MG63 (cell line): ENCODE data around the gene FMN1. TPM values are rescaled to one million over a fixed set of nuclear protein-coding genes. Genes with fewer than 3 reads are reported as not detected.
"Not testable (repeated sequence)": the region's sequence is repeated elsewhere in the genome, so short reads cannot be mapped to it uniquely, and the experiment has no call there.

Source experiments
- DNase-seq: peaks from one replicate; pipeline ENCODE4 v3.0.0-alpha.2; 2020
- H3K27me3 ChIP-seq: fragments of 250-450 bp; sonication (Bioruptor Pico); 2 replicates; pipeline ENCODE4 v1.5.1; 2020; ENCODE audit warnings: mild to moderate bottlenecking, moderate library complexity
- H3K36me3 ChIP-seq: fragments of 250-450 bp; sonication (Bioruptor Pico); 2 replicates; pipeline ENCODE4 v1.5.1; 2020; ENCODE audit warnings: mild to moderate bottlenecking, moderate library complexity
- H3K4me3 ChIP-seq: fragments of 250-450 bp; sonication (Bioruptor Pico); 2 replicates; pipeline ENCODE4 v1.5.1; 2020; ENCODE audit warnings: mild to moderate bottlenecking, moderate library complexity
- H3K9me3 ChIP-seq: fragments of 250-450 bp; sonication (Bioruptor Pico); 2 replicates; pipeline ENCODE4 v1.5.1; 2020; ENCODE audit warnings: mild to moderate bottlenecking, moderate library complexity
- total RNA-seq: library from RNA; depleted of rRNA; stranded (reverse); fragments of >200 nt; shearing (Covaris generic); gene quantifications from 2 replicates; pipeline ENCODE4 v1.2.3, GENCODE V29; 2014; ENCODE audit warnings: low replicate concordance

Gene FMN1
- total RNA-seq, 1 experiment from 2014 or later, result 9.0 TPM

DNA sequence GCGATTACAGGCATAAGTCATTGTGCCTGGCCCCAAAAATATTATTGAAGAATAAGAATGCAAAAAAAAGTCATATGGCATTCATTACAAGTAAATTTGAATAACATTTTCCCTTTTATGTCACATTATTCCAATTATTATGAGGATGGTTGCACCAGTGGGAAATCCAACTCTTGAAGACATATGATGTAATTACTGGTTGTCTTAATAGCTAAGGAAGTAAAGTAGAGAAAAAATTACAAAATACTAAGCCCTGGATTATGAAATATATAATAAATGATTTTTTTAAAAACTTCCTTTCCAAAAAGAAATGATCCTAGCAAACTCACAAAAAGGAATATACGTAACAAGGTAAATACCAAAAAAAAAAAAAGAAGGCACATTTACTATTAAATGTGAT, 98.9 kb downstream of the FMN1 start:
- no peak for DNase-seq
- H3K4me3 ChIP-seq, result no peak overlapping the region
- H3K9me3 ChIP-seq, result no peaks in the 10 kb centered on the region
- no peaks in the 10 kb centered on the region for H3K36me3 ChIP-seq
- H3K27me3 ChIP-seq, result no peaks in the 10 kb centered on the region

DNA sequence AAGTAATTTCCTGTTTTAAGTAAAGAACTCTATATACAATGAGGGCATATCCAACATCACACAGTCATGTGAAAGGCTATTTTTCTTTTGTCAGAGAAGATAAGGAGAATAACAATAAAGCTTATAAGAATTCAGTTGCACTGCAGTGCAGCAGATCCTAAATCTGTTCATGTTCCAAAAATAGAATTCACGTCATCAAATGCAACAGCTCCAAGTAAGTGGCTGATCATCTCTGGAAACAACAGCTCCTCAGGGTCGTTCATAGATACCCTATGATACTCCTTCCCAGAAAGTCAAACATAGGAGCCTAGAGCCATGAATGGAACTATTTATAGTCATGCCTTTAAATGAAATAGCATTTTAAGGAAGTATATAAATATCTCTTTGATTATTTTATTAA, 100.2 kb downstream of the FMN1 start:
- no peak for DNase-seq
- H3K4me3 ChIP-seq, result no peak overlapping the region
- H3K36me3 ChIP-seq, result no peaks in the 10 kb centered on the region
- H3K9me3 ChIP-seq, result no peaks in the 10 kb centered on the region
- no peaks in the 10 kb centered on the region for H3K27me3 ChIP-seq

GRCh38 chr15:33093222-33093621, 101.3 kb downstream of the FMN1 start:
- no peaks in the 10 kb centered on the region for H3K36me3 ChIP-seq
- no peaks in the 10 kb centered on the region for H3K27me3 ChIP-seq
- no peaks in the 10 kb centered on the region for H3K9me3 ChIP-seq
- DNase-seq, result no peak
- H3K4me3 ChIP-seq, result no peak overlapping the region

DNA sequence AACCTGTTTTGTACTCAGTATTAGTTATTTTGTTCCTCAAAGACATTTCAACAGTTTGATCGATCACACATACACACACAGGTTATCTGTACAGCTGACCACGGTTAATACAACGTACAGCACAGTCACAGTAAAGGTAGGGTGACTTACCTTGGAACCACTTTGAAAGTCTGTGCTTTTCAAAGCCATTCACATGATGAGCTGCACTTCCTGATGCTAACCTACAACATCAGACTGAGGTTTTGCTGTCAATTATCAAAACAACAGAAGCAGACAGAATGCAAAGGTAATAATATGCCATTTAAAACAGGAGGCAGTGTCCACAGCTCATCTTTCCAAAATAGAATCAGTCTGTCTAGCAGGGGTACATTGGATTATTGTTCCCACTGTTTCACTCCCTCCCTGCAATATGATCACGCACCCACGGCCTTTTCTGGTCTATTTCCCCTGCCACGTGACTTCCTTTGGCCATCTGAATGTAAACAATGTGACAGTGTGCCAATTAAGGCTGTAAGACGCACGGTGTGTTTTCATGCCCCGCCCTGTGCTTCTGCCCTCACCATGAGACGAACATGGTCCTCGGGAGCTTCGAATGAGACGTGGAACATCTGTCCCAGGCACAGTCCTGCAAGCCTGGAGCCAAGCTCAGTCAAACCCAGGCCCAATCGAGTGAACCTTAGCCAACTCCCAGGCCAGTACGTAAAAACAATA, 102.4 kb downstream of the FMN1 start:
- no peaks in the 10 kb centered on the region for H3K27me3 ChIP-seq
- H3K4me3 ChIP-seq, result no peak overlapping the region
- no peak for DNase-seq
- H3K36me3 ChIP-seq, result no peaks in the 10 kb centered on the region
- no peaks in the 10 kb centered on the region for H3K9me3 ChIP-seq

DNA sequence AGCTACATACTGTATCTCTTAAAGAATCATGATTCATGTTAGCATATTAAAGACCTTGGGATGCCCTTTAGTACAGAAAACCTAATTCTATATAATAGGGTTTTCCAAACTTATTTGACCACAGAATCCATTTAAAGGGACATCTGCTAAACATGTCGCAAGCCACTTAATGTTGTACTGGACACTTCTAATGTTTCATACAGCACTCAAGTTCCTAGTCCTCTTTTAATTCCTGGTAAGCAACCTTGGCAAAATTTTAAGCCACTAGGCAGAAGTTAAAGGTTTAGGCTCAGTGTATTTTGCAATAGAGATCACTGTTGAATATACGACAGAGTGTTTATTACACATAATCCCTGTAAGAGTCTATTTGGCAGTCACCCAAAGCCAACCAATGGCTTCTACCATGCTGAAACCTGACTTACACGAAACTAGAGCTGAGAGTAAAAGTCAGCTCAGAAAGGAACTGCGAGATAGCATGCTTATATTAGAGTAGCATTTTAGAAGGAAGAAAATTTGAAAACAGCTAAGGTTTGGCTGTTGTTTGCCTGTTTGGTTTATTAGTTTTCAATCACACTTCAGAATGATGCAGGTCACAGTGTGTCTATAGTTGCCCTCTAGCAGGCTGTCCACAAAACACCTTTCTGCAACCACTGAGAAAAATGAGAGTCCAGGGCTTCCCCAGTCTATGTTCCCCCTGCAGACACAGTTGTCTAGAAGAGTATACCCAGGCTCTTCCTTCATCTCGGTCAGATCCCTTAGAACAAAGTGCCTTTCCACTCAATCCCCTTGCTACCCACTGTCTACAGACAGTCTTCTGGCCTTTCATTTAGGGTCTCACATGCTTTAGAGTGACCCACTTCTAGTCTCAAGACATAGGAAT, 104.4 kb downstream of the FMN1 start:
- no peaks in the 10 kb centered on the region for H3K36me3 ChIP-seq
- no peak overlapping the region for H3K4me3 ChIP-seq
- no peaks in the 10 kb centered on the region for H3K9me3 ChIP-seq
- DNase-seq, result peak; percentile 43
- H3K27me3 ChIP-seq, result no peaks in the 10 kb centered on the region

DNA sequence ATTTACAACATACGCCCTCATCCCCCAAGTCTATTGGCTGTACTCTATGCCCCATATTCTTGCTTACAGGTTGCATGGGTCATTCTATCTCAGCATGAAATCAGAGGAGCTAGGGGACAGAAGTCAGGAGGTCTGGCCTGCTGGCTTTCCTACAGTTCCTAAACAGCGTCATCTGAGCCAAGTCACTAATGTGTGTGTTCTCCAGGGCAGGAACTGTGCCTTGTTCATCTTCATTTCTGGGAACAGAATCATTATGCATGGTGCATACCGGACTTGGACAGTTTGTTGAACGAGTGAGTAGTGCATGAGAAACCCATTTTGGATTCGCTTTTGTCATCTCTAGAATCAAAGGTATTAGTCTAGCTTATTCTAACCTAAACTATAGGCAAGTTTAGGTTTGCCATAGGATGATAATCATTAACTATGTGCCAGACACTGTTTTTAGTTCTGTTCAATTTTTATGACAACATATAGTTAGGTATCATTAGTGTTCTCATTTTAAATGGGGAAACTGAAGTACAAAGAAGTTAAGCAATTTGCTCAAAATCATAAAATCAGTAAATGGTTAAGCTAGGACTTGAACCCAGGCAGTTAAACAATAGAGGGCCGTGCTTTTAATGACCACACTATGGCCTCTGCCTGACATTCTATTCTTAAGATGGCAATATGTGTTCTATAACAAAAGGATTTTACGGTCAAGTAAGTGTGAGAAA, 105.2 kb downstream of the FMN1 start:
- Histone ChIP-seq H3K9me3 (no peaks in the 10 kb centered on the region), H3K4me3 (no peak overlapping the region), H3K27me3 (no peaks in the 10 kb centered on the region), H3K36me3 (no peaks in the 10 kb centered on the region)
- DNase-seq, result no peak

DNA sequence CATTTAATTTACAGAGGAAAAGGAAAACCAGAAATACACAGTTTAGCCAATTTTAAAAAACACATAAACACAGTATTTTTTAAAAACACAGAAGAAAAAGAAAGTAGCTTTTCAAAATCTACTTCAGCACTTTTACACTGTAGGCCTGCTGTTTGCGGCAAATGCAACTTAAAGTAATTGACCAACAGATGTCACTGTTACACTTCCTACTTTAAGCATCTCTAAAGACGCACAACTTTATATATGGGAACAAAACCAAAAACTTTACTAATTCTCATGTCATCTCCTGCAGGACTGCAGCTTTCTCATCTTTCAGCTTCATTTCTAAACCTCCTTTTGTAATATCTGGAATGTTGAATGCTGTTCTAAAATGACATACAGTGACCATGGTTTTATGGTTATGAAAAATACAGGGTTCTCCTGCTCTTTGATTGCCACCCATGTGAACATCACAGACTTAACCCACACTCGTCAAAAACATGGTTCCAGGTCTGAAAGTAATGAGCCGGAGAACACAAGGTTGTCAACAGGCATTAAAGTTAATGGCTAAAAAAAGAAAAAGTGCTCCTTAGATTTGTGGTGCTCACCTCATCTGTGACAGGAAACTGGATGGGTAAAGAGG, 107.9 kb downstream of the FMN1 start:
- Histone ChIP-seq H3K36me3 (no peaks in the 10 kb centered on the region), H3K4me3 (no peak overlapping the region), H3K9me3 (no peaks in the 10 kb centered on the region), H3K27me3 (no peaks in the 10 kb centered on the region)
- DNase-seq, result no peak

GRCh38 chr15:33084661-33085060, 109.9 kb downstream of the FMN1 start:
- no peaks in the 10 kb centered on the region for H3K27me3 ChIP-seq
- H3K9me3 ChIP-seq, result no peaks in the 10 kb centered on the region
- no peaks in the 10 kb centered on the region for H3K36me3 ChIP-seq
- no peak overlapping the region for H3K4me3 ChIP-seq
- no peak for DNase-seq

DNA sequence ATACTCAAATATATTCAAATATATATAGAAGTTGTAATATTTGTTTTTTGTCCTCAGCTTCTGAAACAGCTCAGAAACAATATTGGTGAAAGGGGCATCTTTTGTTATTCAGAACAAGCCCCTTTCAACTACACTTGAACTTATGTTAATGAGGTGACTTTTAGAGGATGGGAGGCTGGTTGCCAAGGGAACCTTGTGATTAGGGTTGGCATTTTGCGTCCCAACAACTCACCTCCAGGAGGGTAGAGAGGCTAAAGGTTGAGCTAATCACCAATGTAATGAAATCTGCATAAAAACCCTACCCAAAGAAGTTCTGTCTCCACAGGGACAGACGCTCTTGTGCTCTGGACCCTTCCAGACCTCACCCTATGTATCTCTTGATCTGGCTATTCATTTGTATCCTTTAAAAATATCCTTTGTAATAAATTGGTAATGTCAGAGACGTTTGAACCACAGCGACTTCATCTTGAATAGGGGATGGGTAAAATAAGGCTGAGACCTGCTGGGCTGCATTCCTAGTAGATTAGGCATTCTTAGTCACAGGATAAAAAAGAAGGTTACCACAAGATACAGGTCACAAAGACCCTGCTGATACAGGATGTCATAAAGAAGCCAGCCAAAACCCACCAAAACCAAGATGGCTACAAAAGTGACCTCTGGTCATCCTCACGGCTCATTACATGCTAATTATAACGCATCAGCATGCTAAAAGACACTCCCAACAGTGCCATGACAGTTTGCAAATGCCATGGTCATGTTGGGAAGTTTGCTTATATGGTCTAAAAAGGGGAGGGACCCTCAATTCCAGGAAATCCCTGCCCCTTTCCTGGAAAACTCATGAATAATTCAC, 111.1 kb downstream of the FMN1 start:
- Histone ChIP-seq H3K27me3 (no peaks in the 10 kb centered on the region), H3K9me3 (no peaks in the 10 kb centered on the region), H3K4me3 (no peak overlapping the region), H3K36me3 (no peaks in the 10 kb centered on the region)
- DNase-seq, result no peak

DNA sequence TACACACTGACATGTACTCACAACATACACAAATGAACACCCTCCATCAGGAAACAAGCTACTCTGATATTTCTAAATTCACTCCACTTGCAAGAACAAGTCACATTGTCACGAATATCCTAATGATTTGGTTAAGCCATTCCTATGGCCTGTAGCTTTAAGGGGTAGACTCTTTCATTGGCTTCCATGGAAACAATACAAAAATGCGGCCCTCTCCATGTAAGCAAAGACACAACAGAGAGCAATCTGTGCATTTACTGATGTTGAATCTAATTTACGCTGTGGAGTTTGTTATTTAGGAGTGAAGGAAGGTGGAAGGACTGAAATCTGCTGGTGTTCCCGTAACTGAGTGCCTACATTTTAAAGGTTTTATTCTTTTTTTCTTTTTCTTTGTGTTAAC, 114.5 kb downstream of the FMN1 start:
- DNase-seq, result no peak
- no peaks in the 10 kb centered on the region for H3K9me3 ChIP-seq
- H3K27me3 ChIP-seq, result no peaks in the 10 kb centered on the region
- H3K4me3 ChIP-seq, result no peak overlapping the region
- no peaks in the 10 kb centered on the region for H3K36me3 ChIP-seq

GRCh38 chr15:33078607-33079006, 115.9 kb downstream of the FMN1 start:
- no peak for DNase-seq
- H3K9me3 ChIP-seq, result no peaks in the 10 kb centered on the region
- no peaks in the 10 kb centered on the region for H3K36me3 ChIP-seq
- no peaks in the 10 kb centered on the region for H3K27me3 ChIP-seq
- H3K4me3 ChIP-seq, result no peak overlapping the region

- H3K4me3 ChIP-seq, result no peak overlapping the region
- no peak for DNase-seq
- no peaks in the 10 kb centered on the region for H3K36me3 ChIP-seq
- H3K9me3 ChIP-seq, result no peaks in the 10 kb centered on the region
- no peaks in the 10 kb centered on the region for H3K27me3 ChIP-seq
Observed at GRCh38 chr15:33076937-33077336, 117.6 kb downstream of the FMN1 start.

DNA sequence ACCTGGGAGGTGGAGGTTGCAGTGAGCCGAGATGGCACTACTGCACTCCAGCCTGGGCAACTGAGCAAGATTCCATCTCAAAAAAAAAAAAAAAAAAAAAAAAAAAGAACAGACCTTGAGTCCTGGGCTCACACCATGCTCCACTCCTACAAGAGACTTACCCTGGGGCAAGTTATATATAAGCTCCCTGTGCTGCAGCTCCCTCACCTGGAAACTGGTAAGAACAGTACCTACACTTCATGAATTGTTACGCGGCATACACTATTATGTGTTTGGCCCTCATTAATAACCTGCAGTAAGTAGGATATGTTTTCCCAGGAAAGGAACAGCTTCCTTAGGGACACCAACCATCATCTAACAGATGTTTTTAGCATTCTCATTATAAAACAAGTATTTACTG, 119.6 kb downstream of the FMN1 start:
- DNase-seq, result no peak
- Histone ChIP-seq H3K27me3 (no peaks in the 10 kb centered on the region), H3K36me3 (no peaks in the 10 kb centered on the region), H3K4me3 (no peak overlapping the region), H3K9me3 (no peaks in the 10 kb centered on the region)

- DNase-seq, result no peak
- H3K4me3 ChIP-seq, result no peak overlapping the region
Observed at GRCh38 chr15:33074212-33074611, 120.3 kb downstream of the FMN1 start.

GRCh38 chr15:33071451-33071850, 123.1 kb downstream of the FMN1 start:
- no peak for DNase-seq
- no peaks in the 10 kb centered on the region for H3K9me3 ChIP-seq
- H3K4me3 ChIP-seq, result no peak overlapping the region
- H3K36me3 ChIP-seq, result no peaks in the 10 kb centered on the region
- no peaks in the 10 kb centered on the region for H3K27me3 ChIP-seq

More at GRCh38 chr15:33074212-33074611, 120.3 kb downstream of the FMN1 start:
- Histone ChIP-seq H3K9me3 (no peaks in the 10 kb centered on the region), H3K27me3 (no peaks in the 10 kb centered on the region), H3K36me3 (no peaks in the 10 kb centered on the region)

DNA sequence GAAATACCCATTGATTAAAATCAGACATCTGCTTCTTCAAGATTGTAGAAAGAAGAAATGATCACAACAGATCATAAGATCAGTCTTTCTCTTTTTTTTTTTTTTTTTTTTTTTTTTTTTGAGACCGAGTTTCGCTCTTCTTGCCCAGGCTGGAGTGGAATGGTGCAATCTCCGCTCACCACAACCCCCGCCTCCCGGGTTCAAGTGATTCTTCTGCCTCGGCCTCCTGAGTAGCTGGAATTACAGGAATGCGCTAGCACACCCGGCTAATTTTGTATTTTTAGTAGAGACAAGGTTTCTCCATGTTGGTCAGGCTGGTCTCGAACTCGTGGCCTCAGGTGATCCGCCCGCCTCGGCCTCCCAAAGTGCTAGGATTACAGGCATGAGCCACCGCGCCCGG, 124.6 kb downstream of the FMN1 start:
- not testable (repeated sequence) for DNase-seq, H3K9me3 ChIP-seq, H3K27me3 ChIP-seq

More for the DNA sequence above, 124.6 kb downstream of the FMN1 start:
- H3K4me3 ChIP-seq, H3K36me3 ChIP-seq: not testable (repeated sequence)
